SHP77 treated with DMSO at 0.1 percent for 48 hours (cell line): ENCODE results near the gene BTG1.
"Not testable (repeated sequence)": the region's sequence is repeated elsewhere in the genome, so short reads cannot be mapped to it uniquely, and the experiment has no call there.

Experiments
- DNase-seq: peaks from one replicate; lab custom pipeline; 2025; lab: John Stamatoyannopoulos, UW

BTG1 gene

GRCh38 chr12:92098594-92099380 is 46.9 kb downstream of the BTG1 start:
- DNase-seq: no peak

DNA sequence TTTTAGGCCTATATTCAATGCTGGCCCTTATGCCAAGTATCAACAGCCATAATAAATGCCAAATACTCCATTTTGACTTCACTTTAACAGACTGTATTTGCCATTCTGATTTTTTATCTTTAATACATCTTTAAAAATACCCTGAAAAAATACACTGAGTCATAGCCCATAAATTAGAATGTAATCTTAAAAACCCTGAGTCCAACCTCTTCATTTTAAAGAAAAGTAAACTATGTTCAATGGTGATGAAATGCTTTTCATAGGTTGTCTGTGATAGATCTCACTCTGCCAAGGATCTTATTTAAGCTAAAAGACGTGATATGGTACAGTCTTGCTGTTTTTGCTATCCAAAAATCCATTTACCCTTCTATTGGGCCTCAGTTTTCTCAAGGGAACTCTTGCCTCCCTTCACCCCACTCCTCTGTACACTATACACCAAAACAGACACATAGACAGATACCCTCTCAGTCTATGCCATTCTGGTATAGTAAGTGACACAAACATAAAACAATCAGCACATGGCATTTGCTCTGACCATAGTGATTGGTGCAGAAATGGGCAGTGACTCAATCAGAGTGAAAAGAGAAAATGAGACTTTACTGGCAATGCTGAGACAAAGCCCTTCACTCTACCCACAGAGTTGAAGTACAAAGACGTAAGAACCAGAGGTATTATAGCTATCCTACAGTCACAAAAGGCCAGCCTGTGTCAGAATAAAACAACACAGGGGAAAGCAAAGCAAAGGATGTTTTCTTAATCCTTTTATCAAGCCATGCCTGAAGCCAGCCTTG is 49.1 kb downstream of the BTG1 start:
- DNase-seq: no peak

- no peak for DNase-seq
Observed at GRCh38 chr12:92094751-92095161, 50.9 kb downstream of the BTG1 start.

DNA sequence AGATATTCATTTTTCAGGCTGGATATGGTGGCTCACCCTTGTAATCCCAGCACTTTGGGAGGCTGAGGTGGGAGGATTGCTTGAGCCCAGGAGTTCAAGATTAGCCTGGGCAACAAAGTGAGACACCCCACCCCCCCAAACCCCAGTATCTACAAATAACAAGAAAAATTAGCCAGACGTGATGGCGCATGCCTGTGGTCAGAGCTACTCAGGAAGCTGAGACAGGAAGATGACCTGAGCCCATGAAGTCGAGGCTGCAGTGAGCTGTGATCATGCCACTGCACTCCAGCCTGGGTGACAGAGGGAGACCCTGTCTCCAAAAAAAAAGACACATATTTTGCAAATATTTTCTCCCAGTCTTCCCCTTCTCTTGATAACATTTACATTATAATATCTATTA is 51.3 kb downstream of the BTG1 start:
- not testable (repeated sequence) for DNase-seq
